SK-N-SH (cell line): ENCODE measurements around the gene EIF3F. TPM values are rescaled to one million over a fixed set of nuclear protein-coding genes. Genes with fewer than 3 reads are reported as not detected.

ENCODE experiments used
- CTCF ChIA-PET: fragments of 300-600, 350-600 bp; formaldehyde crosslinking; extraction: SDS; loops from one replicate; lab custom pipeline; 2021; lab: Yijun Ruan, JAX
- POLR2A ChIA-PET: fragments of 350-600 bp; sonication (Branson Sonifier 250); formaldehyde crosslinking; extraction: SDS; loops from one replicate; lab custom pipeline; 2020; ENCODE audit warnings: antibody characterized with exemption, inconsistent platforms; lab: Yijun Ruan, JAX
- DNase-seq: peaks from one replicate; pipeline ENCODE4 v3.0.0; 2012
- H2AFZ ChIP-seq: fragments of 200-600 bp; sonication (generic); 2 replicates; pipeline ENCODE4 v1.8.1; 2016; ENCODE audit warnings: antibody characterized with exemption, mild to moderate bottlenecking, low read depth
- H3F3A ChIP-seq: fragments of 200-600 bp; sonication (generic); replicated peaks from 2 replicates; pipeline ENCODE3; 2016; ENCODE audit warnings: antibody characterized with exemption, mild to moderate bottlenecking; ENCODE audit not compliant: insufficient read depth
- H3K27ac ChIP-seq, 2 experiments: fragments of 200-500 bp in 1 of 2; fragments of 200-600 bp in 1 of 2; sonication (Bioruptor generic) in 1 of 2; sonication (generic), shearing (Covaris generic) in 1 of 2; 2 replicates each; pipeline versions ENCODE4 v1.5.1 to v1.6.1; 2014 to 2016; ENCODE audit warnings: low read depth in 2 of 2, inconsistent platforms in 1 of 2, low read length in 1 of 2, mild to moderate bottlenecking in 1 of 2, mixed read lengths in 1 of 2
- H3K27me3 ChIP-seq: fragments of 200-600 bp; sonication (generic), shearing (Covaris generic); 2 replicates; pipeline ENCODE4 v1.6.1; 2016; ENCODE audit warnings: mixed run types; ENCODE audit not compliant: insufficient read depth
- H3K36me3 ChIP-seq, 2 experiments: fragments of 200-500 bp in 1 of 2; fragments of 200-600 bp in 1 of 2; sonication (Bioruptor generic) in 1 of 2; sonication (generic) in 1 of 2; replicated peaks in 1 of 2; 2 replicates each; pipeline versions ENCODE3 to v1.5.1; 2014 to 2016; ENCODE audit warnings: low read length in 1 of 2, mild to moderate bottlenecking in 1 of 2; ENCODE audit not compliant: insufficient read depth in 2 of 2, control insufficient read depth in 1 of 2
- H3K4me1 ChIP-seq, 2 experiments: fragments of 200-500 bp in 1 of 2; fragments of 200-600 bp in 1 of 2; sonication (Bioruptor generic) in 1 of 2; sonication (generic), shearing (Covaris generic) in 1 of 2; 2 replicates each; pipeline versions ENCODE4 v1.5.1 to v1.6.1; 2014 to 2016; ENCODE audit warnings: low read depth in 1 of 2, low read length in 1 of 2, mixed run types in 1 of 2; ENCODE audit not compliant: insufficient read depth in 2 of 2, control insufficient read depth in 1 of 2
- H3K4me2 ChIP-seq: fragments of 200-600 bp; sonication (generic), shearing (Covaris generic); 2 replicates; pipeline ENCODE4 v1.6.1; 2017; ENCODE audit warnings: mixed run types
- H3K4me3 ChIP-seq, 2 experiments: fragments of 200-500 bp in 1 of 2; fragments of 200-600 bp in 1 of 2; sonication (Bioruptor generic) in 1 of 2; sonication (generic), shearing (Covaris generic) in 1 of 2; 2 replicates each; pipeline versions ENCODE4 v1.5.1 to v1.8.1; 2014 to 2016; ENCODE audit warnings: low read depth in 2 of 2, inconsistent platforms in 1 of 2, low read length in 1 of 2, mild to moderate bottlenecking in 1 of 2, mixed read lengths in 1 of 2, moderate library complexity in 1 of 2
- H3K79me2 ChIP-seq: fragments of 200-600 bp; sonication (generic); 2 replicates; pipeline ENCODE4 v1.8.1; 2017; ENCODE audit warnings: mild to moderate bottlenecking; ENCODE audit not compliant: insufficient read depth
- H3K9ac ChIP-seq: fragments of 200-600 bp; sonication (generic); 2 replicates; pipeline ENCODE4 v1.6.1; 2017; ENCODE audit warnings: mixed run types
- H3K9me2 ChIP-seq: fragments of 200-600 bp; sonication (generic); 2 replicates; pipeline ENCODE4 v1.6.1; 2017; ENCODE audit warnings: mixed run types
- H3K9me3 ChIP-seq: fragments of 200-600 bp; sonication (generic); 2 replicates; pipeline ENCODE4 v1.6.1; 2017; ENCODE audit warnings: mixed run types, mild to moderate bottlenecking, moderate library complexity
- H4K20me1 ChIP-seq: fragments of 200-600 bp; sonication (generic); 2 replicates; pipeline ENCODE4 v1.6.1; 2017; ENCODE audit warnings: mild to moderate bottlenecking, mixed run types; ENCODE audit not compliant: insufficient read depth
- ELF1 ChIP-seq: IDR thresholded peaks from 2 replicates; pipeline ENCODE4 v1.4.0; 2012
- EP300 ChIP-seq, 2 experiments: IDR thresholded peaks; 2 replicates each; pipeline versions ENCODE4 v1.4.0 to v1.6.1; 2012; ENCODE audit warnings: borderline replicate concordance in 1 of 2, low read depth in 1 of 2, low read length in 1 of 2
- EZH2phosphoT487 ChIP-seq: fragments of 200-600 bp; sonication (generic); IDR thresholded peaks from 2 replicates; pipeline ENCODE4 v1.6.1; 2017; ENCODE audit warnings: low read depth, mixed run types, mild to moderate bottlenecking, antibody characterized with exemption, moderate library complexity, borderline replicate concordance
- FOSL2 ChIP-seq: IDR thresholded peaks from 2 replicates; pipeline ENCODE4 v1.4.0; 2012; ENCODE audit warnings: low read depth, mild to moderate bottlenecking, moderate library complexity, borderline replicate concordance
- FOXJ3 ChIP-seq: sonication (generic); formaldehyde crosslinking; IDR thresholded peaks from 2 replicates; pipeline ENCODE4 v1.5.1; 2020; ENCODE audit warnings: mild to moderate bottlenecking, missing genetic modification reagents
- FOXM1 ChIP-seq: IDR thresholded peaks from 2 replicates; pipeline ENCODE4 v1.4.0; 2012; ENCODE audit warnings: low read depth, mild to moderate bottlenecking
- MEF2A ChIP-seq: IDR thresholded peaks from 2 replicates; pipeline ENCODE4 v1.4.0; 2012; ENCODE audit warnings: low read depth, borderline replicate concordance
- NFIC ChIP-seq: IDR thresholded peaks from 2 replicates; pipeline ENCODE4 v1.4.0; 2012; ENCODE audit warnings: borderline replicate concordance
- PBX3 ChIP-seq: IDR thresholded peaks from 2 replicates; pipeline ENCODE4; 2012
- RAD21 ChIP-seq: IDR thresholded peaks from 2 replicates; pipeline ENCODE4 v1.6.1; 2012; ENCODE audit warnings: mild to moderate bottlenecking, low read length
- REST ChIP-seq: IDR thresholded peaks from 2 replicates; pipeline ENCODE4 v1.6.1; 2012; ENCODE audit warnings: mild to moderate bottlenecking, low read depth, low read length, moderate library complexity
- SIN3A ChIP-seq: IDR thresholded peaks from 2 replicates; pipeline ENCODE4 v1.6.1; 2012; ENCODE audit warnings: low read depth, mild to moderate bottlenecking, low read length, moderate library complexity, borderline replicate concordance
- SMC3 ChIP-seq: IDR thresholded peaks from 2 replicates; pipeline ENCODE4 v1.6.1; 2012; ENCODE audit warnings: low read depth, low read length, improper control_type of control experiment
- TCF12 ChIP-seq: IDR thresholded peaks from 2 replicates; pipeline ENCODE4 v1.4.0; 2012
- TEAD4 ChIP-seq: IDR thresholded peaks from 2 replicates; pipeline ENCODE4 v1.4.0; 2012; ENCODE audit warnings: mild to moderate bottlenecking, borderline replicate concordance; ENCODE audit not compliant: insufficient read depth
- USF1 ChIP-seq: IDR thresholded peaks from 2 replicates; pipeline ENCODE4 v1.4.0; 2012; ENCODE audit warnings: low read depth, borderline replicate concordance
- USF2 ChIP-seq: fragments of 150-350 bp; IDR thresholded peaks from 2 replicates; pipeline ENCODE4 v1.6.1; 2017; ENCODE audit warnings: antibody characterized with exemption, low read length, low read depth, borderline replicate concordance
- WGBS: methylation state at CpG from one replicate; pipeline ENCODE4 v1.1.6; 2017; ENCODE audit warnings: low lambda C conversion rate; 5-methylcytosine and 5-hydroxymethylcytosine counted together
- polyA plus RNA-seq, 3 experiments: library from polyadenylated mRNA; depleted of rRNA; stranded (reverse); fragments of >200 nt; gene quantifications; 2 replicates each; pipeline ENCODE4 v1.2.3, GENCODE V29; 2012
- TF ChIP-seq, protein P1 (sequence below): IDR thresholded peaks from 2 replicates; pipeline ENCODE4 v1.4.0; 2012; ENCODE audit warnings: low read depth, borderline replicate concordance
- TF ChIP-seq, protein P2 (sequence below): fragments of 200-600 bp; sonication (generic); IDR thresholded peaks from 2 replicates; pipeline ENCODE4 v1.6.1; 2017; ENCODE audit warnings: antibody characterized with exemption, mild to moderate bottlenecking, moderate library complexity

Gene EIF3F
- polyA plus RNA-seq, 1 of the 3 experiments (the other 2 are of a cell fraction) = 341 TPM

GRCh38 chr11:8040261-8040920 lies 53.3 kb downstream of the EIF3F start:
- Histone ChIP-seq H3K27me3 (no peaks in the 10 kb centered on the region), H3K36me3 (no peaks in the 10 kb centered on the region), H3F3A (no peaks in the 10 kb centered on the region), H3K9ac (no peak overlapping the region), H3K79me2 (no peaks in the 10 kb centered on the region), H3K4me3 (no peak overlapping the region), H4K20me1 (no peaks in the 10 kb centered on the region), H2AFZ (no peak overlapping the region), H3K27ac (no peak overlapping the region), H3K4me1 (peaks cover 0 to 20% of the 10 kb centered on the region in 2 experiments; a peak in 1 of 4 replicates), H3K4me2 (no peak overlapping the region), H3K9me2 (no peaks in the 10 kb centered on the region), H3K9me3 (no peaks in the 10 kb centered on the region)
- ChIA-PET POLR2A (no interaction called here), CTCF (interaction anchor here (11.3 kb wide), 1 partner anchor 49 kb away, joined by 620 read pairs; the partner anchor contains the start of gene TUB)
- 33% methylated on average over 3 of the region's 4 CpGs for WGBS
- no peak for TF ChIP-seq PBX3
- TF ChIP-seq, protein P1, sequence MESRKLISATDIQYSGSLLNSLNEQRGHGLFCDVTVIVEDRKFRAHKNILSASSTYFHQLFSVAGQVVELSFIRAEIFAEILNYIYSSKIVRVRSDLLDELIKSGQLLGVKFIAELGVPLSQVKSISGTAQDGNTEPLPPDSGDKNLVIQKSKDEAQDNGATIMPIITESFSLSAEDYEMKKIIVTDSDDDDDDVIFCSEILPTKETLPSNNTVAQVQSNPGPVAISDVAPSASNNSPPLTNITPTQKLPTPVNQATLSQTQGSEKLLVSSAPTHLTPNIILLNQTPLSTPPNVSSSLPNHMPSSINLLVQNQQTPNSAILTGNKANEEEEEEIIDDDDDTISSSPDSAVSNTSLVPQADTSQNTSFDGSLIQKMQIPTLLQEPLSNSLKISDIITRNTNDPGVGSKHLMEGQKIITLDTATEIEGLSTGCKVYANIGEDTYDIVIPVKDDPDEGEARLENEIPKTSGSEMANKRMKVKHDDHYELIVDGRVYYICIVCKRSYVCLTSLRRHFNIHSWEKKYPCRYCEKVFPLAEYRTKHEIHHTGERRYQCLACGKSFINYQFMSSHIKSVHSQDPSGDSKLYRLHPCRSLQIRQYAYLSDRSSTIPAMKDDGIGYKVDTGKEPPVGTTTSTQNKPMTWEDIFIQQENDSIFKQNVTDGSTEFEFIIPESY = no peak
- no peak for TF ChIP-seq EZH2phosphoT487
- no peak for TF ChIP-seq TEAD4
- TF ChIP-seq USF2 = no peak
- TF ChIP-seq FOSL2 = no peak
- TF ChIP-seq FOXJ3 (CRISPR knock-in tag) = no peak
- TF ChIP-seq USF1 = no peak
- no peak for TF ChIP-seq TCF12
- TF ChIP-seq ELF1 = no peak
- no peak for TF ChIP-seq RAD21
- TF ChIP-seq REST = no peak
- no peak for TF ChIP-seq FOXM1
- TF ChIP-seq SIN3A = no peak
- no peak for TF ChIP-seq SMC3
- TF ChIP-seq EP300 (IDR thresholded peaks at IDR 0.05; ENCODE audit: borderline replicate concordance in 1 of 2, low read depth in 1 of 2, low read length in 1 of 2) = no peak
- TF ChIP-seq NFIC = no peak
- no peak for TF ChIP-seq MEF2A
- TF ChIP-seq, protein P2, sequence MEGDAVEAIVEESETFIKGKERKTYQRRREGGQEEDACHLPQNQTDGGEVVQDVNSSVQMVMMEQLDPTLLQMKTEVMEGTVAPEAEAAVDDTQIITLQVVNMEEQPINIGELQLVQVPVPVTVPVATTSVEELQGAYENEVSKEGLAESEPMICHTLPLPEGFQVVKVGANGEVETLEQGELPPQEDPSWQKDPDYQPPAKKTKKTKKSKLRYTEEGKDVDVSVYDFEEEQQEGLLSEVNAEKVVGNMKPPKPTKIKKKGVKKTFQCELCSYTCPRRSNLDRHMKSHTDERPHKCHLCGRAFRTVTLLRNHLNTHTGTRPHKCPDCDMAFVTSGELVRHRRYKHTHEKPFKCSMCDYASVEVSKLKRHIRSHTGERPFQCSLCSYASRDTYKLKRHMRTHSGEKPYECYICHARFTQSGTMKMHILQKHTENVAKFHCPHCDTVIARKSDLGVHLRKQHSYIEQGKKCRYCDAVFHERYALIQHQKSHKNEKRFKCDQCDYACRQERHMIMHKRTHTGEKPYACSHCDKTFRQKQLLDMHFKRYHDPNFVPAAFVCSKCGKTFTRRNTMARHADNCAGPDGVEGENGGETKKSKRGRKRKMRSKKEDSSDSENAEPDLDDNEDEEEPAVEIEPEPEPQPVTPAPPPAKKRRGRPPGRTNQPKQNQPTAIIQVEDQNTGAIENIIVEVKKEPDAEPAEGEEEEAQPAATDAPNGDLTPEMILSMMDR = no peak
- no peak for DNase-seq
